ENCODE measurements around the gene SLC22A9.

Gene SLC22A9

DNA sequence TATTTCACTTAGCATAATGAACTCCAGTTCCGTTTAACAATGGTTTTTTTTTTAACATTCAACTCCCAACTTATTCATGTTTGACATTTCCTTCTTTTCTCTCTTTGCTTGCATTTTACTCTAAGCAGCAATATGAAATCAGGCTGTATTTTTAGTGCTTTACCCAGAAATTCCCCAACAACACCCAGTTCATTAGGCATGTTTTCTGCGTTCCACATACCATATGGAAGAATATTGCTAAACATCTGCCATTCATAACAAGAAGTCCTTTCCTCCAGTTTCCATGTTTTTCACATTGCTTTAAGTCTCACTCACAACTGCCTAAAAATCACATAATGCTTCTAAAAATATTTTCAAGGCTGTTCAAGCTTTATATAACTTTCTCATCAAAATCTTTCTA, 75.5 kb downstream of the SLC22A9 start:
- DNase-seq, result no peak

DNA sequence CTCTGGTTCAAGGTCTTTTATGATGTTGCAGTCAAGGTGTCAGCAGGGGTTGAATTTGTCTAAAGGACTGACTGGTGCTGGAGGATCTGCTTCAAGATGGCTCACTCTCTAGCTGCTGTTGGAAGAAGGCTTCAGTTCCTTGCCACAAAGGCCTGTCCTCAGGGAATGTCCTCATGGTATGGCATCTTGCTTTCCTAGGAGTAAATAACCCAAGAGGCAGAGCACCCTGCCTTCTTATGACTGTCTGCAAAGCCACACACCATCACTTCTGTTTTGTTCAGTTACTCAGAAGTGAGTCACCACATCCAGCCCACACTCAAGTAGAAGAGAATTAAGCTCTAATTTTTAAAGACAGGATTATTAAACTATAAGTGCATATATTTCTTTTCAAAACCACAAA, 76.1 kb downstream of the SLC22A9 start:
- no peak for DNase-seq

DNA sequence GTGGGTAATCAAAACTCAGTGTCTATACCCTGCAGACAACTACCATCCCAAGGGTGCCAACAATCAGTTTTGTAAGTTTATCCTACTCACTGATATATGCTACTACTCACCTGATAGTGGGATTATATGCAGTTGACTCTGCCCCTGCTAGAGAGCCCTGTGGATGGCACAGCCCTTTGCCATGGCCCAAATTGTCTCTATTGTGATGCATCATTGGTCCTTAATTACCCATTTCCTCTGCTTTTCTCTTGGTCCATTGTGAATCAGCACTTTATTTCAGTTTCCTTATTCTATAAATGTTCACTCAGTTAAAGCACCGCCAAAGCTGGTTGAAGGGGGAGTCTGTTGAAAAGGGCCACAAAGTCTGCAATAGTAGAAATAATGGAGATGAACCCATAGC, 79.1 kb downstream of the SLC22A9 start:
- DNase-seq, result no peak

DNA sequence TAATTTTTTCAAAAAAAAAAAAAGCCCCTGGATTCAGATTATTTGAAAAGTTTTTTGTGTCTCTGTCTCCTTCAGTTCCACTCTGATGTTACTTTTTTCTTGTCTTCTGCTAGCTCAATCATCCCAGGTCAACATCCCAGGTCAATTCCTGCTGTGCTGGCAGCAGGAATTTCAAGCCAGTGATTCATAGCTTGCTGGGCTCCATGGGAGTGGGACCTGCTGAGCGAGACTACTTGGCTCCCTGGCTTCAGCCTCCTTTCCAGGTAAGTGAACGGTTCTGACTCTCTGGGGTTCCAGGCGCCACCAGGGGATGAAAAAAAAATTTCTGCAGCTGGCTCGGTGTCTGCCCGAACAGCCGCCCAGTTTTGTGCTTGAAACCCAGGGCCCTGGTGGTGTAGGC, 90.0 kb downstream of the SLC22A9 start:
- DNase-seq, result no peak

Measured in activated CD4-positive, alpha-beta T cell treated with anti-CD3 and anti-CD28 coated beads, Interleukin-2, Interleukin-6, amounts not matched to agents 100 ng/mL and 50 ng/mL, durations not matched to agents 16 hours and 8 hours (primary cell).